HL-60 (cell line): ENCODE measurements around the gene RAB26.

ENCODE experiments used
- DNase-seq, 2 experiments: peaks; one replicate each; pipeline ENCODE4 v3.0.0-alpha.2; 2010 to 2020; ENCODE audit warnings: low read depth in 1 of 2, low spot score in 1 of 2
- H3K27ac ChIP-seq: fragments of 250-450 bp; sonication (Bioruptor Pico); replicated peaks from 2 replicates; pipeline ENCODE4 v1.5.1; 2020; ENCODE audit warnings: mild to moderate bottlenecking, moderate library complexity
- H3K27me3 ChIP-seq: fragments of 250-450 bp; sonication (Bioruptor Pico); 2 replicates; pipeline ENCODE4 v1.5.1; 2021; ENCODE audit warnings: mild to moderate bottlenecking, moderate library complexity; ENCODE audit not compliant: insufficient read depth, poor library complexity, severe bottlenecking
- H3K4me3 ChIP-seq: replicated peaks from 2 replicates; pipeline ENCODE4 v1.5.1; 2011; ENCODE audit warnings: mild to moderate bottlenecking, control low read depth, low read length; ENCODE audit not compliant: insufficient read depth
- GABPA ChIP-seq: IDR thresholded peaks from 2 replicates; pipeline ENCODE4 v1.6.1; 2012; ENCODE audit warnings: low read depth
- POLR2AphosphoS5 ChIP-seq: IDR thresholded peaks from 2 replicates; pipeline ENCODE4 v1.6.1; 2012; ENCODE audit warnings: low read depth
- SPI1 ChIP-seq: IDR thresholded peaks from 2 replicates; pipeline ENCODE4 v1.6.1; 2012; ENCODE audit warnings: low read depth, mild to moderate bottlenecking, borderline replicate concordance
- TF ChIP-seq, protein P1 (sequence below): IDR thresholded peaks from 2 replicates; pipeline ENCODE4 v1.6.1; 2012; ENCODE audit warnings: low read depth; ENCODE audit not compliant: insufficient replicate concordance
- TF ChIP-seq, protein P2 (sequence below): IDR thresholded peaks from one replicate; pipeline ENCODE4 v1.5.1; 2011; ENCODE audit warnings: low read length, control low read depth, inconsistent platforms; ENCODE audit not compliant: insufficient read depth

RAB26 gene

DNA sequence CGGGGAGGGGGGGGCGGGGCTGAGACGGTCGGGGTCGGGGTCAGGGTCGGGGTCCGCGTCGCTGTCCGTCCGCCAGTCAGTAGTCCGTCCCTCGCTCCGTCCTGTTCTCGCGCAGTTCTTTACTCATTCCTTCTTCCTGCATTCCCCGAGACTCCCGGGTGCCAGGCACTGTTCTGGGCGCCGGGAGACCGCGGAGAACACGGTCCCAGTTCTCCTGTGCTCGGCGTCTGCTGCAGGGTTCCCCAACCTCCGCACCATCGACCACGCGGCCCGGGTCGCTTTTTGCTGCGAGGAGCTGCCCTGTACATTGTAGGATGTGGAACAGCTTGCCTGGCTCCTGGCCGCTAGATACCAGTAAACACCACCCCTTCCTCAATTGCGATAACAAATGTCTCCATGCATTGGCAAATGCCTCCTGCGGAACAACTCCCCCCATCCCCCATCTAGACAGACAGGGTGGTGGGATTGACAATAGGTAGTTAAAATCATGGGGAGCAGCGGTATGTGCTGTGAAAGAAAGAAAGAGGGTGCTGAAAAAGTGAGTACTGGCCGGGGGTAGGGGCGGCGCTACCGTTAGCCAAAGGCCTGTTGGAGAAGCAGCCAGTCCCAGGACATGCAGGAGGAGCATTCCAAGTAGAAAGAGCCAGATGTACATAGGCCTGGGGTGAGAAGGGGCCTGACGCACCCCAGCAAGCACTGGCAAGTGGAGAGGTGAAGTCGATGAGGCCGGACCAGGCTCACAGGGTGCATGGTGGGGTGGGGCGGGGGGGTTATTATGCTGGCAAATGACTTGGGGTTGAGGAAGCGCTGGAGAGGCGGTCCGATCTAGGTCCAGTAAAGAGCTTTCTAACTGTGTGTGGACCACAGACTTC lies 7.8 kb downstream of the RAB26 start:
- Histone ChIP-seq H3K27me3 (no peaks in the 10 kb centered on the region), H3K4me3 (peak overlapping the region; percentile 88), H3K27ac (peak overlapping the region; percentile 94)
- TF ChIP-seq, protein P1, sequence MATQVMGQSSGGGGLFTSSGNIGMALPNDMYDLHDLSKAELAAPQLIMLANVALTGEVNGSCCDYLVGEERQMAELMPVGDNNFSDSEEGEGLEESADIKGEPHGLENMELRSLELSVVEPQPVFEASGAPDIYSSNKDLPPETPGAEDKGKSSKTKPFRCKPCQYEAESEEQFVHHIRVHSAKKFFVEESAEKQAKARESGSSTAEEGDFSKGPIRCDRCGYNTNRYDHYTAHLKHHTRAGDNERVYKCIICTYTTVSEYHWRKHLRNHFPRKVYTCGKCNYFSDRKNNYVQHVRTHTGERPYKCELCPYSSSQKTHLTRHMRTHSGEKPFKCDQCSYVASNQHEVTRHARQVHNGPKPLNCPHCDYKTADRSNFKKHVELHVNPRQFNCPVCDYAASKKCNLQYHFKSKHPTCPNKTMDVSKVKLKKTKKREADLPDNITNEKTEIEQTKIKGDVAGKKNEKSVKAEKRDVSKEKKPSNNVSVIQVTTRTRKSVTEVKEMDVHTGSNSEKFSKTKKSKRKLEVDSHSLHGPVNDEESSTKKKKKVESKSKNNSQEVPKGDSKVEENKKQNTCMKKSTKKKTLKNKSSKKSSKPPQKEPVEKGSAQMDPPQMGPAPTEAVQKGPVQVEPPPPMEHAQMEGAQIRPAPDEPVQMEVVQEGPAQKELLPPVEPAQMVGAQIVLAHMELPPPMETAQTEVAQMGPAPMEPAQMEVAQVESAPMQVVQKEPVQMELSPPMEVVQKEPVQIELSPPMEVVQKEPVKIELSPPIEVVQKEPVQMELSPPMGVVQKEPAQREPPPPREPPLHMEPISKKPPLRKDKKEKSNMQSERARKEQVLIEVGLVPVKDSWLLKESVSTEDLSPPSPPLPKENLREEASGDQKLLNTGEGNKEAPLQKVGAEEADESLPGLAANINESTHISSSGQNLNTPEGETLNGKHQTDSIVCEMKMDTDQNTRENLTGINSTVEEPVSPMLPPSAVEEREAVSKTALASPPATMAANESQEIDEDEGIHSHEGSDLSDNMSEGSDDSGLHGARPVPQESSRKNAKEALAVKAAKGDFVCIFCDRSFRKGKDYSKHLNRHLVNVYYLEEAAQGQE = peak; percentile 19
- no peak for TF ChIP-seq GABPA
- TF ChIP-seq SPI1 = peak; percentile 7; the same call in 1 of the 2 replicates
- TF ChIP-seq, protein P2, sequence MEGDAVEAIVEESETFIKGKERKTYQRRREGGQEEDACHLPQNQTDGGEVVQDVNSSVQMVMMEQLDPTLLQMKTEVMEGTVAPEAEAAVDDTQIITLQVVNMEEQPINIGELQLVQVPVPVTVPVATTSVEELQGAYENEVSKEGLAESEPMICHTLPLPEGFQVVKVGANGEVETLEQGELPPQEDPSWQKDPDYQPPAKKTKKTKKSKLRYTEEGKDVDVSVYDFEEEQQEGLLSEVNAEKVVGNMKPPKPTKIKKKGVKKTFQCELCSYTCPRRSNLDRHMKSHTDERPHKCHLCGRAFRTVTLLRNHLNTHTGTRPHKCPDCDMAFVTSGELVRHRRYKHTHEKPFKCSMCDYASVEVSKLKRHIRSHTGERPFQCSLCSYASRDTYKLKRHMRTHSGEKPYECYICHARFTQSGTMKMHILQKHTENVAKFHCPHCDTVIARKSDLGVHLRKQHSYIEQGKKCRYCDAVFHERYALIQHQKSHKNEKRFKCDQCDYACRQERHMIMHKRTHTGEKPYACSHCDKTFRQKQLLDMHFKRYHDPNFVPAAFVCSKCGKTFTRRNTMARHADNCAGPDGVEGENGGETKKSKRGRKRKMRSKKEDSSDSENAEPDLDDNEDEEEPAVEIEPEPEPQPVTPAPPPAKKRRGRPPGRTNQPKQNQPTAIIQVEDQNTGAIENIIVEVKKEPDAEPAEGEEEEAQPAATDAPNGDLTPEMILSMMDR = no peak
- TF ChIP-seq POLR2AphosphoS5 = peak; percentile 33; the same call in 1 of the 2 replicates
- peak; percentile 56 to 66 for DNase-seq

DNA sequence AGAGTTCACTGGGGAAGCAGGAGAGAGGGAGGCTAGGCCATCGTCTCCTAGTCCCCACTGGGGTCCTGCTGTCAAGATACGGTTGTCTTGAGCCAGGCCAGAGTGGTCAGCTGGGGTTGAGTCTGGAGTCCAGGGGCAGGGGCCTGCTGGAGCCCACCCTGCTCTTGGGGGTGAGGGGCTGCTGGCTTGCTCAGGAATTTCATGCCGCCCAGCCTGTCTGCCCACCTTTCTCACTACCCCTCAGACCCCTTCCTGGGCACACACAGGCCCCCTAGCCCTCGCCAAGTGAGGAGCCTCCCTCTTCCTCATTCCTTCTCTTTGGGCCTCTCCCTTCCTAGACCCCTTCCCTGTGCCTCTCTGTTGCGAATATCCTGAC lies 8.4 kb downstream of the RAB26 start:
- Histone ChIP-seq H3K27me3 (no peaks in the 10 kb centered on the region), H3K4me3 (peak overlapping the region; percentile 88), H3K27ac (peak overlapping the region; percentile 94)
- TF ChIP-seq, protein P1 = no peak
- TF ChIP-seq GABPA (no peak), SPI1 (no peak), POLR2AphosphoS5 (no peak)
- TF ChIP-seq, protein P2 = no peak
- no peak for DNase-seq

DNA sequence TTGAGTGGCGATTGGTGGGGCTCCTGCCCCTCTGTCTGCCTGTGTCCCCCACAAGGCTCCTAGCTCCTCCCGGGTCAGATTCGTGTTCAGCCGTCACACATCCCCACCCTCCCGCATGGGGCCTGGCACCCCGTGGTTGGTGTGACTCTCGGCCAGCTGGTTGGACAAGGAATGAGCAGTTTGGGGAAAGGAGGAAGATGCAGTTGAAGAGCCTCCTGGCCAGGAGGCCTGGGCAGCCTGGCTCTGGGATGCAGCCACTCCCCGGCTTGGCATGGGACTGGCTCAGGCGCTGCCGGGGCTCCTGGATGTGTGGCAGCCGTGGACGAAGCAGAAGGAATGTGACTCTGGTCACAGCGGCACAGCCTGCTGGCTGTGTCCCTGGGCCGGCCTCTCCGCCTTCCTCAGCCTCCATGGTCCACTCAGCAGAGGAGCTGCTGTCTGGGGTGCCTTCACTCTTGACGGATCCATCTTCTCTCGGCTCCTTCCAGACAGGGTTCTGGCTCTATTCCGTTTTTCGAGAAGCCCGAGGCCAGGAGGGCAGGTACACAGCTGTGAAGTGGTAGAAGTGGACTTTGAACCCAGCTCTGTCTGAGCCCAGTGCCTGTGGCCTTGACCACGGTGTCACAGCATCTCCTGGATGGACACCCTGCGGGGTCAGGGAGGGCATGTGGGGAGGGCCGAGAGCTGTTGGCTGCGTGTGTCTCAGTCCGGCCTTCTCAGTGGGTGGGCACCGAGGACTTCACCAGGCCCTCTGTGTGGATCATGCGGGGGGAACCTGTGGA lies 9.2 kb downstream of the RAB26 start:
- DNase-seq = no peak
- Histone ChIP-seq H3K27ac (peak overlapping the region; percentile 94), H3K27me3 (no peaks in the 10 kb centered on the region), H3K4me3 (no peak overlapping the region)
- TF ChIP-seq POLR2AphosphoS5 (no peak), SPI1 (no peak)
- TF ChIP-seq, protein P1 = no peak
